HG03432 (cell line): ENCODE results near the gene FAAP100.
"Not testable (repeated sequence)": the region's sequence is repeated elsewhere in the genome, so short reads cannot be mapped to it uniquely, and the experiment has no call there.

Experiments
- ATAC-seq: cut with Tn5 transposase; IDR thresholded peaks from one replicate; pipeline ENCODE4 v1.9.1; 2021; ENCODE audit warnings: mild to moderate bottlenecking, moderate library complexity; ENCODE audit not compliant: unreplicated experiment

Gene FAAP100

DNA sequence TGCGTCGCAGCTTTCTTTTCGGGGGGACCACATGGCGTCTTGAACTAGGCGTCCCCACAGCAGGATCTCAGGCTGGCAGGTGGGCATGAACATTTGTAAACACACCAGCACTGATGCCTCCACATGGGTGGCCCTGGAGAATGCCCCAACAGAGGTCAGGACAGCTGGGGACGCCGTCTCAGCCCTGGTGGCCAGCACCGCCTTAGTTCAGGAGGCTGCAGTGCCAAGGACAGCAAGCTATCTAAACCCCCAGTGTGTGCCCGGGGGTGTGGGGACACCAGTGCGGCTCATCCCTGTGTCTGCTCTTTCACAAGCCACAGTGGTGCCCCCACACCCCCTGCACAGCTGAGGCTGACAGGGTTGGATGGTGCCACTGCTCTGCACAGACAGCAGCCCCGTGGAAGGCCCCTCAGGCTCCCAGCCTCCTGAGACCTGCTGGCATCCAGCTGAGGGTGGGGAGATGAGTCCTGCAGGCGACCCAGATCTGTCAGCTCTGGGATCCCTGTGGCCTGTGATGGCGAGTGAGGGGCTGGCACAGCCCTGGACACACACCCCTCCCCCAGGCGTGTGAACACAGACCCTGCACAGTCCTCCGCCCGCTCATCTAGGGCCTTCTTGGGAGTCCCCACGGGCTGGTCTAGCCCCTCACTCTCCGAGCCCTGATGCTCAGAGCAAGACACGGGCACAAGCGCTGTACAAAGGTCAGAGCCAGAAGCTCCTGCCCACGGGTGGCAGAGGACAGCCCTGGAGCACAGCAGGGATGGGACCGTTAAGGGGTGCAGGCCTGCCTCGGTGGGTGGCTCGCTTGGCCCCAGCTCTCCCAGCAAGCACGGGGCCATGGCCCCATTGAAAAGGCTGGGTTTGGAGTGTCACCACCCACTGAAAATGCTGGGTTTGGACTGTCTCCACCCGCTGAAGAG lies 13.2 kb downstream of the FAAP100 start:
- ATAC-seq, result no peak

DNA sequence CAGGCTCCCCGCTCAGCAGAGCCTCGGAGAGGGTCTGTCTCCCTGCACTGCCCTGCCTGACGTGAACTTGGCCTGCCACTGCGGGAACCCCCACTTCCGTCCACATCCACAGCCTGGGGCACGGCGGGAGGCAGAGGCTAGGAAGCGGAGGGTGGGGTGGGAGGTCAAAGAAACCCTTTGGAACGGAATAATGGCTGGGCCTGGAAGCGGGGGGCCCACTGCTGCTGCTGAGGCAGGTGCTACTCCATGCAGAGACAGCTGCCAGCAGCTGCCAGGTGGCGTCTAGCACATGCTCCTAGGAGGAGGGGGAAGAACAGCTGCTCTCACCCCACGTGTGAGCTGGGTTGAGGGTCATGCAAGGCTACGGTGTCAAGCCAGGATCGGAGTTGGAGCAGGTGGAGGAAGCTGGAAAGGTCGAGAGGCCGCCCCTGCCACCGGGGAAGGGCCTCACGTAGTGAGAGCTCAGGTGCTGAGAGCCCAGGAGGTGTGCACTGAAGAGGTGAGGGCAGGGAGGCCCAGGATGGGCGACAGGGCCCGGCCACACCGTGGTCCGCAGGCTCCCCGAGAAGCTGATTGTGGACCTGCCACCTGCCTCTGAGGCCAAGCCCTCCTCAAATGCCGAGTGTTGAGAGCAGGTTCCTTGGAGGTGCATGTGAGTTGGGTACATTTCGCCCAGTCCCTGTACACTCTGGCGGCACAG lies 14.1 kb downstream of the FAAP100 start:
- ATAC-seq, result no peak

DNA sequence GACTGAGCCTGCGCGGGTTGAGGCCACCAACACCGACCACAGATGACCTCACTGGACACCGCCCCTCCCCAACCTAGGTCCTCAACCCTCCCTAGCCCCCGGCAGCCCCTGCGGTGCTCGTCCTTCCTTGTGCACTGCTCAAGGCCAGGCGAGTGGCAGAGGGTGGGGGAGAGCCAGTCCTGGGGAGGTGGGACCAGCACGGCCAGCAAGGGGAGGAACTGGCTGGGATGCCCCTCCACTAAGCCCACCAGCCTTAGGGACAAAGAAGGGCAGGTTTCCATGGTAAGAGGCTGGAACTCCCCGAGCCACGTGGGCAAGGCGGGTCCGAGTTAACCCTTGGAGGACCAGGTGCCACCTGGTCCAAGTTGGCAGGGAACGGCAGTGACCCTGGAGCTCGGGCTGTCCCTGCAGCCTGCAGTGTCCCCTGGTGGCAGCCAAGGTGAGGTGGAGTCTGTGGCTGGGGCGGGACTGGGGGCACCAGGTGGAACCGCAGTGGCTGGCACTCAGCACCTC lies 14.8 kb downstream of the FAAP100 start:
- no peak for ATAC-seq

DNA sequence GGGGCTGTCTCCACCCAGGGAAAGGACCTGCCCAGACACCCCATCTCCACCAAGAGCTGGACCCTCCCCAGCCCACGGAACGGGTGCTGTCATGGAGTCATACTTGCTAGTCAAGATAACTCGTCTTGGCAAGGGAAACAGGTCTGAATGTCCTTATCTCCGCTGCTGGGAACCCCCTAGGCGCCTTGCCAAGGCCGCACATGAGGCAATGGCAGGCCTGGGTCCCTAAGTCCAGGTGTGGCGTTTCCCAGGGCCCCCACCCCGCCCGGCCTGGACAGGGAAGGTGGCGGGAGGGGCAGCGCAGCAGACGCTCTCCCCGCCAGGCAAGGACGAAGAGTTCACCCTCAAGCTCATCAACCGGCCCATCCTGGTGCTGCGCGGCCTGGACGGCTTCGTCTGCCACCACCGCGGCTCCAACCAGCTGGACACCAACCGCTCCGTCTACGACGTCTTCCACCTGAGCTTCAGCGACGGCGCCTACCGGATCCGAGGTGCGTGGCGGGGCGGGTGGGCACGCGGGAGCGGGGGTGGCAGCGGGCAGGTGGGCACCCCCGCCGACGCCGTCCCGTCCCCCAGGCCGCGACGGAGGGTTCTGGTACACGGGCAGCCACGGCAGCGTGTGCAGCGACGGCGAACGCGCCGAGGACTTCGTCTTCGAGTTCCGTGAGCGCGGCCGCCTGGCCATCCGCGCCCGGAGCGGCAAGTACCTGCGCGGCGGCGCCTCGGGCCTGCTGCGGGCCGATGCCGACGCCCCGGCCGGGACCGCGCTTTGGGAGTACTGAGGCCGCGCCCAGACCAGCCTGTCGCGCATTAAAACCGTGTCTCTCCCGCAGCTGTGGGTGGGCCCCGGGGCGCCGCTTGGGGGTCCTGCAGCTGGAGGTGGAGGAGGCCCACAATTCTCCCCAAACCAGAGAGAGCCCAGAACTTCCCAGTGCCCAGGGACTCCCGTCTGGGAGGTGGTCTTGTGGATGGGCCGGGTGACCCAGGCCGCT lies 15.6 kb downstream of the FAAP100 start:
- ATAC-seq, result no peak

DNA sequence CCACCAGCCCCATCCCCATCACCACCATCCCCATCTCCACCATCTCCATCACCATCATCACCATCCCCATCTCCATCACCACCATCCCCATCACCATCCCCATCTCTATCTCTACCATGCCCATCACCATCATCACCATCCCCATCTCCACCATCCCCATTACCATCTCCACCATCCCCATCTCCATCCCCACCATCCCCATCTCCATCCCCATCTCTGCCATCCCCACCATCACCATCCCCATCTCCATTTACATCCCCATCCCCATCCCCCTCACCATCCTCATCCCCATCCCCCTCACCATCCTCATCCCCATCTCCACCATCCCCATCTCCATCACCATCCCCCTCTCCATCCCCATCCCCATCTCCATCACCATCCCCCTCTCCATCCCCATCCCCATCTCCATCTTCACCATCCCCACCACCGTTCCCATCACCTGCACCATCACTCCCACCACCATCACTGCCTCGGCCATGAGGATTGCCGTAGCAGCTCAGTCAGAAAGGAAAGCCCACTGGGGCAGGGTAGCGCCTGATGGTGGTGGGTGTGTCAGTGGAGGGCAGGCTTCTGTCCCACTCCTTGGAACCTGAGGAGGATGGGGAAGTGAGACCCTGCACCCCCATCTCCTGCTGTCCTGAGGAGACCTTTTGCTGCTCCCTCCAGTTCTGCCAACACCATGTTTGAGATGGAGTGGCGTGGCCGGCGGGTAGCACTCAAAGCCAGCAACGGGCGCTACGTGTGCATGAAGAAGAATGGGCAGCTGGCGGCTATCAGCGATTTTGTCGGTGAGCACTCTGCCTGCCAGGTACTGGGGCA lies 16.5 kb downstream of the FAAP100 start:
- no peak for ATAC-seq

DNA sequence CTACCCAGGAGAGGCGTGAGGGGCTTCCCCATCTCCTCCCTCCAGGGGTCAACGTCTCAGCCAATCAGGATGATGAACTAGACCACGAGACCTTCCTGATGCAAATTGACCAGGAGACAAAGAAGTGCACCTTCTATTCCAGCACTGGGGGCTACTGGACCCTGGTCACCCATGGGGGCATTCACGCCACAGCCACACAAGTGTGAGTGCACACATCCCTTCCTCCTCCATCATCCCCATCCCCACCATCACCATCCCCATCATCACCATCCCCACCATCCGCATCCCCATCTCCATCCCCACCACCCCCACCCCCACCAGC lies 17.2 kb downstream of the FAAP100 start:
- ATAC-seq, result no peak

DNA sequence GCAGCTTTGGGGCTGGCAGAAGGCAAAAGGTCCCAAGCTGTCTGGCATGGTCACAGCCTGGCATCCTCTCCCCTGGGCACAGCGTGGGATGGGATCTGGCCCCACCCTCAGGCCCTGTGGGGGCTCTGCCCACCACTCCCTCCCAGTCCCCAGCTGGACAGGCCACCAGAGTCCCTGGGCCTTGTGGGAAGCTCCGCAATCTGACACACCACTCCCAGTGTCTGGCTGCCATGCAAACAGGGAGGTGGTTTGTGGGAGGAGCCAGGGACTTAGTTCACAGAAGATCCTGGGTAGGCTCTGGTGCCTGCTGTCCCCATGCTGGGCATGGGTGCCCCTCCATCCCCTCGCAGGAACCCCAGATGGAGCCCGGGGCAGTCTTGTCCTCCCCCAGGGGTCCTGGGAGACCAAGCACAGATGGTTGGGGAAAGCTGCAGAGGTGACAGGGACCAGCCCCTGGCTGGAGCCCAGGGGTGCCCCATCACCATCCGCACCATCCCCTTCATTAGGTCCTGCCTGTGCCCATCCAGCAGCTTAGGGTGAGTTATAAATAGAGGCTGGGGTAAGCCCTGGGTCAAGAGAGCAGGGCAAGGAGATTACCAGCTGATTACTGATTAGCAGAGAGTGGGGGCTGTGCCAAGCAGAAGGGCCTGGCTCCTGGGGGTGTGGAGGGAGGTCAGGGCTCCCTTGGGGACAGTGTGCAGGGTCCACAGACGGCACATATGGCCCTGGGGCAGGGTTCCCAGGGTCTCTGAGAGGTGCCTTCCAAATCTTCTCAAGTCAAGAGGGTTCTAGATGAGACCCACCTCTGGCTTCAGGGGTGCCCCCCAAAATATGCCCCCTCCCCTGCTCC lies 17.8 kb downstream of the FAAP100 start:
- no peak for ATAC-seq

DNA sequence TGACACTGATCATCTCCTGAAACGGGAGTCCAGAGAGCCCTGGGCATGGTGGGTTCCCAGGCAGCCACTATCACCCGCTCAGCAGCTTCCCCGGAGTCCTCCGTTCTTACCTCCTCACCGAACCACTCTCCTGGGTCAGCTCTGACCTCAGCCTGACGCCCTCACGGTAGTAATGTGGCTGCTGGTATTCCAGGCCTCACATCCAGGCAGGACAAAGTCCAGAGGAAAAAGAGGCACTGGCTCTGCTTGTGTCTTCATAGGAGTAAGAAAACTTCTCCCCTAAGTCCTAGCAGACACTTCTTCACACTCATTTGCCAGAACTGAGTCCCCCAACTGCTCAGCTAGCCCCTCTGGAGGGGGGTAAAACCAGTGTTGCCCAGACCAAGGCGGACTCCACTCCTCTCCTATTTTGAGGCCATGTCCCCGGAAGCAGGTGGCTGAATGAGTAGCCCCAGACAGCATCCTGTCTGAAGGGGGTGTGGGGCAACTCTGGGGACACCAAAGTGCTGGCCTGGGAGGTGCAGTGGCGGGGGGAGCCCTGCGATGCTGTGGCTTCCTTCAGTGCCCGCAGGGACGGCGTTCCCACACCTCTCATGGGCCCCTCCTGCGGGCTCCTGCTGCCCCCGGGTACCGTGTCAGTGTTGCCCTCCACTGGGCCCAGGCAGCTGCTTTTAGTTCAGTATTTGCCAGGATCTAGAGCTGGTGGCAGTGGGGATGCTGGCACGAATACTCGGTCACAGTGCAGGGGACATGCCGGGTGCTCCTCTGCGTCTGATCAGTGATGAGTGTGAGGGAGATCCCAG lies 18.6 kb downstream of the FAAP100 start:
- ATAC-seq, result no peak

DNA sequence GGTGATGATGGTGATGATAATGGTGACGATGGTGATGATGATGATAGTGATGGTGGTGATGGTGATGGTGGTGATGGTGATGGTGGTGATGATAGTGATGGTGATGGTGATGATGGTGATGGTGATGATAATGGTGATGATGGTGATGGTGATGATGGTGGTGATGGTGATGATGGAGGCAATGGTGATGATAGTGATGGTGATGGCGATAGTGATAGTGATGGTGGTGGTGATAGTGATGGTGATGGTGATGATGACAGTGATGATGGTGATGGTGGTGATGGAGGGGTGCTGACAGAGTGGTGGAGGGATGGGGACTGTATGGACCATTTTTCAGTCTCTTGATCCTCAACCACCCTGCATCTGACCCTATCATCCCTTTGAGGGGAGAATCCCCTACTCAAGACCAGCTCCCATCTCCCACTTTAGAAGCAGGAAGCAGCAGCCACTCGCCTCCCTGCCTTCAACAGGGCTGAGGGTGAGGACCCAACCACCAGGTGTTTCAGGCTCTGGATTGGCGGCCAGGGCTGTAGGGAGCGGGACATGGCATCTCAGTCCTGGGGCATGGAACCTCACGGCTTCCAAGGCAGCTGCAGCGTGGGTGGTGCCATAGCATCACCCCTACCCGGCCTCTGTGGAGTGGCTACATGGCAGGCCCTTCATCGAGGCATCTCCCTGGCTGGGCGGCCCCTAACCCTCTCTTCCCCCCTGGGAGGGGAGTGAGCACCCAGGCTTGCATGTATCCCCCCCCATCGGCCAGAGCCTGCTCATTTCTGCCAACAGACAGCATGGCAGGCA lies 19.5 kb downstream of the FAAP100 start:
- no peak for ATAC-seq

DNA sequence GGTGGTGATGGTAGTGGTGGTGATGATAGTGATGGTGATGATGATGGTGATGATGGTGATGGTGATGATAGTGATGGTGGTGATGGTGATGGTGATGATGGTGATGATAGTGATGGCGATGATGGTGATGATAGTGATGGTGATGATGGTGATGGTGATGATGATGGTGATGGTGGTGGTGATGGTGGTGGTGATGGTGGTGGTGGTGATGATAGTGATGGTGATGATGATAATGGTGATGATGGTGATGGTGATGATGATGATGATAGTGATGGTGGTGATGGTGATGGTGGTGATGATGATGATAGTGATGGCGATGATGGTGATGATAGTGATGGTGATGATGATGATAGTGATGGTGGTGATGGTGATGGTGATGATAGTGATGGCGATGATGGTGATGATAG lies 20.2 kb downstream of the FAAP100 start:
- not testable (repeated sequence) for ATAC-seq

DNA sequence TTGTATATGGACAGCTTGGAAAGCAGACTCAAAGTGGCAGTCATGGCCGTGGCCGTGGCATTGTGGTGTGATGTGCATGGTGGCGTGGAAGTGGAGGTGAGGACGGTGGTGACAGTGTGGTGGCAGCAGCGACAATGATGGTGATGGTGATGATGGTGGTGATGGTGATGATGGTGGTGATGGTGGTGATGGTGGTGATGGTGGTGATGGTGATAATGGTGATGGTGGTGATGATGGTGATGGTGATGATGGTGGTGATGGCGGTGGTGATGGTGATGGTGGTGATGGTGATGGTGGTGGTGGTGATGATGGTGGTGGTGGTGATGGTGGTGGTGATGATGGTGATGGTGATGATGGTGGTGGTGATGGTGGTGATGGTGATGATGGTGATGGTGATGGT lies 21.1 kb downstream of the FAAP100 start:
- not testable (repeated sequence) for ATAC-seq

DNA sequence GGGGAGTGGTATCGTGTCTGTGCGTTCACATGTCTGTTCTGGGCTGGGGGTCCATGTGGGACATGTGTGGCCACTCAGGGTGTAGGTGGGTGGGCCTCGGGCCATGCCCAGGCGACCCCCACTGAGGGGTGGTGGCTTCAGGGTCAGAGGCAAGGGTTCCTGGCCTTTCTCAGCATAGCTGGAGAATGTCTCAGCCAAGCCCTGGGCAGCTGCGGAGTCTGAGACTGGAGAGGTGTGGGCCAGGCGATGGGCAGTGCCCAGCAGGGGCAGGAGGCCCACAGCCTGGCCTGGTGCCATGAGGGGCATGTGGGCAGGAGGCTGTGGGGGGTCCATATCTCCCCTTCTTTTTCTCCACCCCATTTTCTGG lies 22.7 kb downstream of the FAAP100 start:
- no peak for ATAC-seq

DNA sequence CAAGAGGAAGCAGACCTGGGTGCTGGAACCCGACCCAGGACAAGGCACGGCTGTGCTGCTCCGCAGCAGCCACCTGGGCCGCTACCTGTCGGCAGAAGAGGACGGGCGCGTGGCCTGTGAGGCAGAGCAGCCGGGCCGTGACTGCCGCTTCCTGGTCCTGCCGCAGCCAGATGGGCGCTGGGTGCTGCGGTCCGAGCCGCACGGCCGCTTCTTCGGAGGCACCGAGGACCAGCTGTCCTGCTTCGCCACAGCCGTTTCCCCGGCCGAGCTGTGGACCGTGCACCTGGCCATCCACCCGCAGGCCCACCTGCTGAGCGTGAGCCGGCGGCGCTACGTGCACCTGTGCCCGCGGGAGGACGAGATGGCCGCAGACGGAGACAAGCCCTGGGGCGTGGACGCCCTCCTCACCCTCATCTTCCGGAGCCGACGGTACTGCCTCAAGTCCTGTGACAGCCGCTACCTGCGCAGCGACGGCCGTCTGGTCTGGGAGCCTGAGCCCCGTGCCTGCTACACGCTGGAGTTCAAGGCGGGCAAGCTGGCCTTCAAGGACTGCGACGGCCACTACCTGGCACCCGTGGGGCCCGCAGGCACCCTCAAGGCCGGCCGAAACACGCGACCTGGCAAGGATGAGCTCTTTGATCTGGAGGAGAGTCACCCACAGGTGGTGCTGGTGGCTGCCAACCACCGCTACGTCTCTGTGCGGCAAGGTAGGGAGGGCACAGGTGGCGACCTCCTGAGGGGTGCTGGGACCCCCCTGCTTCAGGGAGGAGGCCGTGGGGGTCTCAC lies 23.3 kb downstream of the FAAP100 start:
- no peak for ATAC-seq

DNA sequence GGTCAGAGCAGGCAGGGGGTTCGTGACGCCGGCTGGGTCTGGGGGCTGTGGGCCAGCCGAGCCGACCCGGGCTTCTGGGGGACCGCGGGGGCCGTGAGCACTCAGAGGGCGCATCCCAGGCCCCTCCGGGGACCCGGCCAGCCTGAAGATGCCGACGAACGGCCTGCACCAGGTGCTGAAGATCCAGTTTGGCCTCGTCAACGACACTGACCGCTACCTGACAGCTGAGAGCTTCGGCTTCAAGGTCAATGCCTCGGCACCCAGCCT lies 23.8 kb downstream of the FAAP100 start:
- ATAC-seq, result no peak

DNA sequence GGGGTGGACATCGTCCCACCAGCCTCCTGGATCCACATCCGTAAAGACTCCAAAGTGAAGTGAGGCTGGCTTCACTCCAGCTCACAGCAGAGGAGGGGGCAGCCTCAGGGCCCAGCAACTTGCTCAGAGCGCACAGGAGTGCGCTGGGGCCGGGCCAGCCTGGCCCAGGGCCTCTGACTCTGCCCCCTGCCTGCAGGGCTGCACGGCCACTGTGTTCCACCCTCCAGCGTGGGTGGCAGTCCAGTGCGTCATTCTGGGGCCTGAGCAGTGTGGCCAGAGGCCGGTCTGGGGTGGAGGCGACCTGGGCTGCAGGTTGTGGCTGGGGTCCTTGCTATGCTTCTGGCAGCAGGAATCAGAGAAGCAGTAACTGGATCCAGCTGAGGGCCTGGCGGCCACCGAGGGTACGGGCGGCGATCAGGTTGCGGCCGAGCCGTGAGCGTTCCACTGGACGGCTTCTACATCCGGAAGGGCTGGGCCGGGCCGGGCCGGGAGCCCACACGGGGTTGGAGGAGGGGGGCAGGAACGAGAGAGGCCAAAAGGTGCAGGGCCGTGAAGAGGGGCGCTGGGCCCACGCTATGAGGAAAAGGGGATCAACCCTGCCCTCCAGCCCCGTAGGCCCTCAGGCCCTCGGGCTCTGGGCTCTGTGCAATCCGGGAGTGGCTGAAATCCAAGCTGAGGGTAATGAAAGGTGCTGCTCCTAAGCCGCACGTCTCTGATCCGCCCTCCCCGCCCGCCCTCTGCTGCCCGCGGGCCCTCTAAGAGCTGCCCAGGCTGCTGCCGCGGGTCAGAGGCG lies 24.4 kb downstream of the FAAP100 start, which contains the start of gene FSCN2:
FSCN2 (plus strand) TSS at position 787 of the 793 bp plus-strand sequence. CDS start 155 bp downstream, outside the sequence.
- no peak for ATAC-seq
